Esophagus mucosa (tissue), 1 donor: ENCODE results near the gene TMEM139. TPM values are rescaled to one million over a fixed set of nuclear protein-coding genes. Genes with fewer than 3 reads are reported as not detected.
"Not testable (repeated sequence)": the region's sequence is repeated elsewhere in the genome, so short reads cannot be mapped to it uniquely, and the experiment has no call there.

Source experiments
- ATAC-seq: fragments of 200-7000 bp; cut with Tn5 transposase; one replicate; pipeline ENCODE4 v1.9.1; 2020
- total RNA-seq: library from RNA; stranded (reverse); gene quantifications from one replicate; pipeline ENCODE4 v1.2.4, GENCODE V29; 2023
- donor health status: DM: yes; HTN: yes; CAD: no.

Gene TMEM139
- total RNA-seq, 1 donor from 2014 or later = 0.44 TPM

GRCh38 chr7:143259765-143260164 lies 25.0 kb upstream of the TMEM139 start:
- ATAC-seq = peak; percentile 68

- no peak for ATAC-seq
These were observed 22.9 kb upstream of the TMEM139 start for GRCh38 chr7:143261901-143262300.

- peak; percentile 92 for ATAC-seq
These were observed 21.2 kb upstream of the TMEM139 start, which contains the start of gene GSTK1 for GRCh38 chr7:143263266-143264195. GSTK1 (plus strand) TSS chr7:143263441; CDS start chr7:143263514, 73 bp downstream.

DNA sequence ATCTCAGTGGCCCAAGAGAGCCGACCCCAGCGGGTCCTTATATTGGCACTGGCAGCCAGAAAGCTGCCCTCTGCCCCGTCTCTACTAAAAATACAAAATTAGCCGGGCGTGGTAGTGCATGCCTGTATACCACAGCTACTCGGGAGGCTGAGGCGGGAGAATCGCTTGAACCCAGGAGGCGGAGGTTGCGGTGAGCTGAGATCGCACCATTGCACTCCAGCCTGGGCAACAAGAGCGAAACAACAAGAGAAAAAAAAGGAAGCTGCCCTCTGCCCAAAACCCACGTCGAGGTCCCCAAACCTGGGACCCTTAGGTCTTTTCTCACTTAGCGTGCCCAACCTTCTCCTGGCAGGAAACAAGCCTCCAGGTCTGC lies 20.6 kb upstream of the TMEM139 start:
- not testable (repeated sequence) for ATAC-seq

DNA sequence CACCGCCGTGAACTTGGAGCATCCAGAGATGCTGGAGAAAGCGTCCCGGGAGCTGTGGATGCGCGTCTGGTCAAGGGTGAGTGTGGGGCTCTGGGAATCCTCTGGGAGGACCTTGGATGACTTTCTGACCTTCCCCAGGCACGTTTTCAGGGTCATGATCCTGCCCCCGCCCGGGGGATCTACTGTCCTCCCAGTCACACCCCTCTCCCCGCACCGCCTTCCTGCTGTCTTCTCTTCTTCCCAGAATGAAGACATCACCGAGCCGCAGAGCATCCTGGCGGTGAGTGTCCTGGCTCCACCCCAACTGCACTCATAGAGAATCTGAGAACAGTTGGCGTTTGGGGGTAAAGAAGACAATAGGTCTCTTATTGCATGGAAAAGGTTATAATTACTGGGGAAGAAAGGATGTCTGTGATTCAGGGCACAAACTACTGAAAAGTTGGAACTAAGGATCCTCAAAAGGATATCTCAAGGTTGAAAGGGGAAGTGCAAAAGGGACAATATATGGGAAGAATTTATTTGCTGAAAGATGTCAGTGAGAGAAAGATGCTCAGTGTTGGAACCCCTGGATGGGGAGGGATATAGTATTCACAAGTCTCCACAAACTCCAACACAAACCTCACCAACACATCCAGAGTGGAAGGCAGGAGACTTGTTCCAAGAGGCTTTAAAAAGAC lies 19.6 kb upstream of the TMEM139 start:
- no peak for ATAC-seq

GRCh38 chr7:143269251-143269650 lies 15.5 kb upstream of the TMEM139 start:
- ATAC-seq = peak; percentile 31

DNA sequence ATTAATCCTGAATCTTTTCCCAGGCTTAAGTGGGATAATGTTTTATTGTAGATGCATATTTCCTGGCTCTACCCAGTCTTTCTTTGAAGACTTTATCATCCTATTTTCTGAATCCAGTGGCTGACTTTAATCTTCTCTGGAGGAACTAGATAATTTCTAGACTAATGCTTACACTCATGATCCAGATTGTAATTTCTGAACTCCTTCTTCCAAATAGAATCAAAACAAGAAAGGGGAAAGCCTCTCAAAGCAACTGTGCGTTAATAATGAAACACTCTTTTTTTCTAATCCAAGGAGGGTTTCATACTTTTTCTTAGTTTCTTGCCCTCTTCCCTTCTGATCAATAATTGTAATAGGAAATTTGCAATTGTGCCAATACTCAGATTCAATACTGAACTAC lies 13.5 kb upstream of the TMEM139 start:
- ATAC-seq = no peak

DNA sequence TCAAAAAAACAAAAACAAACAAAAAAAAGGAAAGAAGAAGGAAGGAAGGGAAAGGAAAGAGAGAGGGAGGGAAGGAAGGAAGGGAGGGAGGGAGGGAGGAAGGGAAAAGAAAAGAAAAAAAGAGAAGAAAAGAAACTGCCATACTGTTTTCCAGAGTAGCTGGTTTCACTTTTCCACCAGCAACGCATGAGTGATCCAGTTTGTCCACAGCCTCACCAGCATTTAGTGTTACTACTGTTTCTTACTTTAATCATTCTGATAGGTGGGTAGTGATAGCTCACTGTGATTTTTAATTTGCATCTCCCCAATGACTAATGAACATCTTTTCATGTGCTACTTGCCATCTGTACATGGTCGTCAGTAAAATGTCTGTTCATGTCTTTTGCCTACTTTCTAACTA lies 11.9 kb upstream of the TMEM139 start:
- ATAC-seq = no peak

DNA sequence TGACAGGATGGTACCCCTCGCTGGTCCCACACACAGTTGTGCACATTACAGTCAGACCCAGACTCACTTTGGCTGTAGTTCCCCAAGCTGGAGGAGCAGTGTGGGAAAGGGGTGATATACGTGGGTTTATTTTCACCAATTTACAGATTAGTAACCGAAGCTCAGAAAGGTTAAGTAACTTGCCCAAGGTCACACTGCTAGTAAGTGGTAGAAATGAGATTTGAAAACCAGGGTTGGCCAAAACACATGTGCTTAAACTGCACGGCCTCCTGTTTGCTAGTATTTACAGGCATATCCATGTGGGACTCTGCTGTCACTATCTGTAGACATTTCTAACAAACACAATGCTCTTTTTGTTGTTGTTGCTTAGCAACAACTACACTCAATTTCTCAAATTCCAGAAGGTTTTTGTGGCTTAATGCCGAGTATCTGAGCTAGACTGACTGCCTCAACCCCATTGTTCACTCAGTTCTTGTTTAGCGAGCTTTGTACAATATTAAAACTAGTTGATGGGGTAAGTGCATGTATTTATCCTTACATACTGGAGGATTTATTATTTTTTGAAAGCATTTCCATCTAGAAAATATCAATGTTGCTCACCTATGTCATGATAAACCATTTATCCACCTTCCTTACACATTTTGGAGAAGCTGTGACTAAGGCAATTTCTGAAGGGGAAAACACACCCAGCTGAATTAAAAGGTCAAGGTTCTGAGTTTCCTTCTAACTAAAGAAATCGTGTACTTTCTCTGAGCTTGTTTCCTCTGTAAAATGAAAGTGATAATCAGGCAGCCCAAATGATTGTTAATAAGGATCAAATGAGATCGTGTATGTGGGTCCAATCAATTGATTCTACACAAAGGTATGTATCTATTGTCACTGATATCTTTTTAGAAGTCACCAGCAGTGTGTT lies 5.3 kb upstream of the TMEM139 start:
- peak; percentile 70 for ATAC-seq

DNA sequence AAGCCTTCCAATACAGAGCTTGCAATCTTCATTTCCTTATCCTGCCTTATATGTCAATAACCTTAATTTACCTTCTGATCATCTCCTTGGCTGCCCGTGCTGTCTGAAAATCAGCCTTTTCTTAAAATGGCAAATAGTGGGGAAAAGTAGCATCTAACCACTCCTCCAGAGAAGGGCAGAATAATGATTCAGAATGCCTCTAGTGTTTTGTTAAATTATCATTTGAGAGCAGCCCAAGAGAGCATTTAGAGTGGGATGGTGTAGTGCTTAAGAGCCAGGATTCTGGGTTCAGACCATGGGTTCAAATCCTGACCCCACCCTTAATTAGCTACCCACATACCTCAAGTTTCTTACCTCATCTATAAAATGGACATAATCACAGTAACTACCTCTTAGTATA lies 4.6 kb upstream of the TMEM139 start:
- no peak for ATAC-seq

- no peak for ATAC-seq
These were observed 4.2 kb upstream of the TMEM139 start for GRCh38 chr7:143280566-143280965.

GRCh38 chr7:143281529-143281928 lies 3.2 kb upstream of the TMEM139 start:
- no peak for ATAC-seq

- ATAC-seq = no peak
These were observed 2.6 kb upstream of the TMEM139 start for GRCh38 chr7:143282124-143282523.

GRCh38 chr7:143283381-143283780 lies 1.4 kb upstream of the TMEM139 start:
- no peak for ATAC-seq

- ATAC-seq = no peak
These were observed 666 bp downstream of the TMEM139 start for GRCh38 chr7:143285470-143285778.

DNA sequence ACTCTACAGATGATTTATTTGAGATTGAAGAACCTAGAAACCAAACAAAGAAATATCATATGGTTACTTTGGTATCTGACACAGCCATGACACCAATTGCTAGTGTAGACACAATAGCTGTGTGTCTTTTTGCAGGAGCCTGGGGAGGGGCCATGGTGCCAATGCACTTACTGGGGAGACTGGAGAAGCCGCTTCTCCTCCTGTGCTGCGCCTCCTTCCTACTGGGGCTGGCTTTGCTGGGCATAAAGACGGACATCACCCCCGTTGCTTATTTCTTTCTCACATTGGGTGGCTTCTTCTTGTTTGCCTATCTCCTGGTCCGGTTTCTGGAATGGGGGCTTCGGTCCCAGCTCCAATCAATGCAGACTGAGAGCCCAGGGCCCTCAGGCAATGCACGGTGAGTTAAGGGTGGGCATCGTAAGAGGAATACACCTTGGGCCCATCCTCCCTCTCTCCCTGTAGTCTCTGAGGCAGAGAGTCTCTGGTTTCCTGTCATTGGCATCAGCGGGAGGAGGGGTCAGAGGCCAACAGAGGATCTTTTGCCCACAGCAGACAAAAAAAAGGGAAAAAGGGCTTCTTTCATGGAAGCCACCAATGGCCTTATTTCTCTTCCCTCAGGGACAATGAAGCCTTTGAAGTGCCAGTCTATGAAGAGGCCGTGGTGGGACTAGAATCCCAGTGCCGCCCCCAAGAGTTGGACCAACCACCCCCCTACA lies 1.2 kb downstream of the TMEM139 start:
- ATAC-seq = no peak

DNA sequence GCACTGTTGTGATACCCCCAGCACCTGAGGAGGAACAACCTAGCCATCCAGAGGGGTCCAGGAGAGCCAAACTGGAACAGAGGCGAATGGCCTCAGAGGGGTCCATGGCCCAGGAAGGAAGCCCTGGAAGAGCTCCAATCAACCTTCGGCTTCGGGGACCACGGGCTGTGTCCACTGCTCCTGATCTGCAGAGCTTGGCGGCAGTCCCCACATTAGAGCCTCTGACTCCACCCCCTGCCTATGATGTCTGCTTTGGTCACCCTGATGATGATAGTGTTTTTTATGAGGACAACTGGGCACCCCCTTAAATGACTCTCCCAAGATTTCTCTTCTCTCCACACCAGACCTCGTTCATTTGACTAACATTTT lies 1.7 kb downstream of the TMEM139 start:
- no peak for ATAC-seq

DNA sequence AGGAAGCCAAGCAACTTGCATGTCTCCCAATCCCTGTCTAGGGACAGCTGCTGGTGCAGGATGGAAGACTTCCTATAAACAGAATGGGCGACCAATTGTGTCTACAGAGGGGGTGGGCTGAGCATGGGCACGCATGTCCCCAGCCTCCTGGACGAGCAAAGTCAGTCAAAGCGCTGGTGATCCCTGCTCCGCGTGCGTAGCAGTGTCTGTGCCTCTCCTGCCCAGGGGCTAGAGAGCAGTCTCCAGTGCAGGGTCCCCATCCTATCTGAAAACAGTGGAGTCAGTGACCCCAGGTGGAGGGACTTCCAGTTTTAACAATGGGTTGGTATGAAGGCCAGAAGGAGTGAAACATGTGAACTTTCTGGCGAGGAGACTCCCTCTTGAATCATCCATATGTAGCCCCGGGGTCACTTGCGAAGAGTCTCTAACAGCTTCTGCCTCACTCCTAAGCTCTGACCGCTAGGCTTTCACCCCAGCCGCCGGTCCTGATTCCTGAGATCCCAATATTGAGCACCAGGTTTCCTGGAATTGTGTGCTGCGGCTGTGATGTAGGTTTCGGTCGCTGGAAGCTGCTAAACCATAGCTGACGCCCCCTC lies 2.7 kb downstream of the TMEM139 start:
- ATAC-seq = no peak

GRCh38 chr7:143287935-143288826 lies 3.4 kb downstream of the TMEM139 start, which contains the start of gene CASP2:
CASP2 (plus strand) TSS chr7:143288351; CDS start chr7:143288456, 105 bp downstream.
- peak; percentile 99 for ATAC-seq

GRCh38 chr7:143288836-143289235 lies 4.1 kb downstream of the TMEM139 start:
- no peak for ATAC-seq

DNA sequence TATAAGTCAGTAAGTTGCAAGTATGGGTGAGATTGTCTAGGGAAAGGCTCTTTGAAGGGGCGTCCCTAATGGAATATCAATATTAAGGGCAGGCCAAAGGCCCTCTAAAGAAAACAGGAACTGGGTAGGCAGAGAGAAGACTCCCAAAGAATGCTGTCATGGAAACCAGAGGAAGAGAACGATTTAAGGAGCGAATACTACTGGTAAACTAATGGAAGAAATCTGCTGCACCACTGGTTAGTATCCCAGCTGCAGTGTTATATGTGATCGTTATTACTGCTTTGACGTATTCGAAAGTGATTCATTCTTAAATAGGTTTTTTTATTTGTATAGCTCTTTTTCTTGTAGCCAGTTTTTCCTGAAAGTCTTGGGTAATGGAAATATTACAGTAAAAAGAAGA lies 4.7 kb downstream of the TMEM139 start:
- ATAC-seq = no peak
